ENCODE results near the gene LATS1.
A peak's percentile ranks its signal among the peaks of the same experiment; 100 is the strongest.
"Not testable (repeated sequence)": the region's sequence is repeated elsewhere in the genome, so short reads cannot be mapped to it uniquely, and the experiment has no call there.

Gene LATS1

DNA sequence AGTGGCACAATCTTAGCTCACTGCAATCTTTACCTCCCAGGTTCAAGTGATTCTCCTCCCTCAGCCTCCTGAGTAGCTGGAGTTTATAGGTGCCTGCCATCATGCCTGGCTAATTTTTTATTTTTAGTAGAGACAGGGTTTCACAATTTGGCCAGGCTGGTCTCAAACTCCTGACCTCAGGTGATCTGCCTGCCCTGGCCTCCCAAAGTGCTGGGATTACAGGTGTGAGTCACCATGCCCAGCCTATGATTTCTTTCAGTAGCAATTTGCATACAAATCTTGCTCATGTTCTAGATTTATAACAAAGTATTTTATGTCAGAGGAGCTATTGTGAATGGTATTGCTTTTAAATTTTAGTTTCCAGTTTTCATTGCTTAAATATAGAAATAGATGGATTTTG is 45.6 kb downstream of the LATS1 start:
- DNase-seq (ENCODE audit: low spot score); FAIRE-seq: not testable (repeated sequence)

DNA sequence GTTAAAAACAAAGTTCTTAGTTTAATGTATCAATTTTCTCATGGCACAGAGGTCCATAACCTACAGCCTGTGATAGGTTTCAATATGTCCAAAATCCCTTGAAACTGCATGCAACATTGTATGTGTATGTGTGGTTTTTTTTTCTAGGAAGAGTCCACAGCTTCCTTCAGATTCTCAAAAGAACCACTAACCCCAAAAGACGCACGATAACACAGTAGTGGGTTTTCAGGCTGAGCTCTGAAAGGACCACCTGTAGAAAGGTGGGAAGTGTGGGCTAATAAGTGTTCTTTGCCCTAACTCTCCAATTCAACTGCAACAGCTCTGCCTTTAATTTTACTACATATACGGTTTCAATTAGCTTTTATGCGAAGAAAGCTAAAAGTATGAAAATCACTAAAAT is 57.9 kb downstream of the LATS1 start:
- FAIRE-seq (no peak), DNase-seq (ENCODE audit: low spot score) (no peak)

DNA sequence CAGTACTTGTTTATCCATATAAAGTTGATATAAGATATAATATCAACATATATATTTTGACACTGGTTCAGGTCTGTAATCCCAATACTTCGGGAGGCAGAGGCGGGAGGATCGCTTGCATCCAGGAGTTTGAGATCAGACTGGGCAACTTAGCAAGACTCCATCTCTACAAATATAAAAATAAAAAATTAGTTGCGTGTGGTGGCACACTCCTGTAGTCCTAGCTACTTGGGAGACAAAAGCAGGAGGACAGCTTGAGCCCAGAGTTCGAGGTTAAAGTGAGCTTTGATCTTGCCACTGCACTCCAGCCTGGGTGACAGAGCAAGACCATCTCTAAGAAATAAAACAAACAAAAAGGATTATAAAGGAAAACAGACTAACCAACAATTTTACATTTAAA is 60.5 kb downstream of the LATS1 start:
- FAIRE-seq (no peak), DNase-seq (ENCODE audit: low spot score) (no peak)

DNA sequence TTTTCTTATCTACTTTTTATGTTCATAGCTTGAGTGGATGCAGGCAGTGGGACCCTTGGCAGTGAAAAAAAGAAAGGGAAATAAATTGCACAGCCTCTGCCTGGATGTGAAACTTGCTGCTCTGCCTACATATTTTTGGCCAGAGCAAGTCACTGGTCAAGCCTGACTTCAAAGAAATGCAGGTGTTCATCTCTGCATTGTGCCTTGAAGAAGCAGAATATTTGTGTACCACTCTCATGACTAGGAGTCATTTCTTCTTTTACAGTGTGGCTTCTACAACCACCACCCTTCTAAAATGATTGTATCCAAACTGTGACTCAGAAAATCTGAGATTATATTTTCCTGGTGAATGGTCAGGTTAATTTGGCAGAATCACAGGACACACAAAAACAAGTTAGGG is 66.8 kb downstream of the LATS1 start:
- FAIRE-seq: no peak
- no peak for DNase-seq (ENCODE audit: low spot score)

DNA sequence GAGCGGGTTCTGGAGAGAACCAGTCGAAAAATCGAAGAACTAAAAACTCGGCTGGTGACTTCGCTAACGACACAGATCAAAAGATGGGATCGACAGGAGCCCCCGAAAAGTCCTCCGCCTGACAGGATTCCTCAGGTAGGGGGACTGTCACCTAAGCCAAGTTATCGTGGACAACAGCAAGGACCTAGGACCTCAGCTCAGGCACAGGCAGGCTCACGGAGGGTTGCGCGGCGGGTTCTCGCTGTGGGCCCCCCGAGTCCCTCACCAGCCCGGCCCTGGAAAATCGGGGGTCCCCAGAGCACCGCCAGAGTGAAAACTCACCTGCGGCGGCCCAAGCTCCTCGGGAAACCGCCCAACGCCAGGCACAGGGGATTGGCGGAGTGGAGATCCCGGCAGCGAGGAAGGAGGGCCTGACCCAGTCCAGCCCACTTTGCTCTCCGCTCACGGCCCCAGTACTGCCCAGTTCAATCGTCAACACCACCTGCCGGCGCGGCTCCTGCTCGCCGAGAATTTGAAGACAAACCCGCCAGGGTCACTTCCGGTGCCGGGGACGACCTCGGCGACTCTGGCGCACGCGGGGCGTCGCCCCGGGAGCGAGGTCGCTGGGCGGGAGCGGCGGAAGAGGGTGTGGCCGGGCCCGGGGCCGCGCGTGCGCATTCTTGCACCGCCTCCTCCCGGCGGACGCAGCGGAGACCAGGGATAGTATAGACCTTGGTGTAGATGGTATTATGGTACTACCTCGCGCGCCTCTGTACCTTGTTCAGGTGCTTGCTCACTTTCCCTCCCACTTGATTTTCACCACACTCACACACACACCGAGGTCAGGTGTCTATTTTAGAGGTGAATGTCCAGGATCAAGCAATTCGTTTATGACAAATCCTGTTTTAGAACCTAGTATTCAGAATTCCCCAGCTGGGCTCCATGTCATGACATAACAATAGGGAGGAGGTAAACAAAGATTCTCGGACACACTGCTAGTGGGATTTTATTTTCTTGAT is 69.5 kb downstream of the LATS1 start, which contains the start of gene KATNA1:
Gene KATNA1 (minus strand): TSS at position 567 of the 998 bp plus-strand sequence. CDS start 10,167 bp downstream, outside the sequence.
- DNase-seq (ENCODE audit: low spot score) (peak; percentile 86), FAIRE-seq (no peak)

DNA sequence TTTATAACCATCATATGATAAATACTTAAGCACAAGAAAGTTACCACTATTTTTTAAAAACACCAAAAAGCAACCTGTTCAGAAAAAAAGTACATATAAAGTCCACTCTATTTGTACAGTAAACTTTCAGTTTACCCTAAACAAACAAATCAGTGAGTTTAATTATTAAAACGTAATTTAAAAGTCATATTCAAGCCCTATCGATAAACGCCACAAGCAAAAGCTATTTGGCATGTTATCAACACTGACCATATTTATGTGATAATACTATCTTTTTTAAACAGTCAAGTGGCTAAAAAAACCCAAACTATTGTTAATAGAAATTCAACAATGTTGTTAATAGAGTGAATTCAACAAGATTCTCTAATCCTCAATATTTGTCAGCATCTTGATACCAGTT is 71.3 kb downstream of the LATS1 start:
- no peak for DNase-seq (ENCODE audit: low spot score)
- no peak for FAIRE-seq

DNA sequence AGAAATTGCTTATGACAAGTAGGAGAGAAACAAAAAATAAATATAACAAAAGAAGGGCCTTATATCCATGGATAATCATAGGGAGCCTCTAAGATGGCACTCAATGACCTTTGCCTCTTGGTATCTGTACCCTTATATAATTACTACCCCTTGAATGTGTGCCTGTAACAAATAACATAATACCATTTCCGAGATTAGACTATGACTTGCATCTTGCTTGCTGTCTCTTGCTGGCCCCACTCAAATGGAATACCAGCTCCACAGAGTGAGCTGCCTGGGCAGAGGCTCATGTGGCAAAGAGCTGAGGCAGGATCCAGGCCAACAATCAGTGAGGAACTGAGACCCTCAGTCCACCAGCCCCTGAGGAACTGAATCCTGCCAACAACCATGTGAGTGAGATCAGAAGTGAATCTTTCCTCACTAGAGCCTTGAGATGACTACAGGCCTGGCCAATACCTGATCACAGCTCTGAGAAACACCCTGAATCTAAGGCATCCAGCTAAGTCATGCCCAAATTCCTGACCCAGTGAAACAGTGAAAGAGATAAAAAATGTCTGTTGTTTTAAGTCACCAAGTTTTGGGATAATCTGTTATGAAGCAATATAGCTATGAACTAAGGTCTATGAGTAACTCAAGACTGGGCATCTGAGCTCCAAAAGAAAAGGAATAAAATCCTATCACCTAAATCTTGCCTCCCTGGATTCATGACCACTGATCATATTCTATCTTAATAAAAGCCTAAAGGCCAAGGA is 74.9 kb downstream of the LATS1 start:
- FAIRE-seq (no peak), DNase-seq (ENCODE audit: low spot score) (peak; percentile 1)

DNA sequence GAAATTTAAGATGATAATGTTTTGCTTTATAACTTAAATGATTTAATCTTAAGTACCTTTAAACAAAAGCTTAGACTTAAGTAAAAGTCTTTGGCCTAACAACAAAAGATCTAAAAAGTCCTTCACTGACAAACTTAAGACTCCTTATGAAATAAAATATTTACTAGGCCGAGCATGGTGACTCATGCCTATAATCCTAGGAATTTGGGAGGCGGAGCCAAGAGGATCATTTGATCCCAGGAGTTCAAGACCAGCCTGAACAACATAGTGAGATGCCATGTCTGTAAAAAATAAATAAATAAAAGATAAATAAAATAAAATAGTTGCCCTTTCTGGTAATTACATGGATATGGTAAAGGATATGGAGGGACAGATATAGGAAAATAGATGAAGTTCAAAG is 81.8 kb downstream of the LATS1 start:
- peak; percentile 80 for FAIRE-seq
- peak; percentile 29 for DNase-seq (ENCODE audit: low spot score)

DNA sequence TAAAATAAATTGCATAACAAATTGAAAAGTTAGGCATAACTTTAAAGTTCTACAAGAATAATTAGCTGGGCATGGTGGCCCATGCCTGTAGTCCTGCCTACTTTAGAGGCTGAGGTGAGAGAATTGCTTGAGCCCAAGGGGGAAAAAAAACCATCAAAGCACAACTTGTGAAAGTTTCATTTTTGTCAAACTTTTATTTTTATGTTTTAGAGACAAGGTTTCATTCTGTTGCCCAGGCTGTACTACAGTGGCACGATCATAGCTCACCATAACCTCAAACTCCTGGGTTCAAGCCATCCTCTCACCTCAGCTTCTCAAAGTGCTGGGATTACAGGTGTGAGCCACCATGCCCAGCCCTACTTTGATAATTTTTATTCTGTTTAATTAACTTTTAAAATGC is 83.6 kb downstream of the LATS1 start:
- DNase-seq (ENCODE audit: low spot score) (no peak), FAIRE-seq (no peak)

DNA sequence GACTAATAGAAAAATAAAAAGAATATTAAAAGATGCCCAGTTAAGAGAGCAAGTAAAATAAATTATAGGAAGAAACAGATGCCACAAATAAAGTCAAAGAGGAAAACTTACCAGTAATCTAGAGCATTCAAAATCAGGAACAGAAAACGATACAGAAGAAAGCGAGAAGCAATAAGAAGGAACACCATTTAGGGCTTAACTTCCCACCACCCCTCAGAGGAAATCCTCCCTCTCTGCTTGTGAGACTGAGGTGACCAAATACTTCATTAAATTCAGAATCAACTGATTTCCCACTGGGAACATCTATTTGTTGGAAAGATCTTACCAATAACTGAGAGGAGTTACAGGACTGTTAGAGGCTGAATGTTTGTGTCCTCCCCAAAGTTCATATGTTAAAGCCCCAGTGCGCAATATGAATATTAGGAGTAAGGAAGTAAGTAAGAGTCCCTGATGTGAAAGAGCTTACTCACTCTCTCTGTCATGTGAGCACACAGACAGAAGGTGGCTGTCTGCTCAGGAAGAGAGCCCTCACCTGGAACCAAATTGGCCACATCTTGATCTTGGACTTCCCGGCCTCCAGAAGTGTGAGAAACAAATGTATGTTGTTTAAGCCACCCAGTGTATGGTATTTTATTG is 88.9 kb downstream of the LATS1 start:
- FAIRE-seq (no peak), DNase-seq (ENCODE audit: low spot score) (no peak)

DNA sequence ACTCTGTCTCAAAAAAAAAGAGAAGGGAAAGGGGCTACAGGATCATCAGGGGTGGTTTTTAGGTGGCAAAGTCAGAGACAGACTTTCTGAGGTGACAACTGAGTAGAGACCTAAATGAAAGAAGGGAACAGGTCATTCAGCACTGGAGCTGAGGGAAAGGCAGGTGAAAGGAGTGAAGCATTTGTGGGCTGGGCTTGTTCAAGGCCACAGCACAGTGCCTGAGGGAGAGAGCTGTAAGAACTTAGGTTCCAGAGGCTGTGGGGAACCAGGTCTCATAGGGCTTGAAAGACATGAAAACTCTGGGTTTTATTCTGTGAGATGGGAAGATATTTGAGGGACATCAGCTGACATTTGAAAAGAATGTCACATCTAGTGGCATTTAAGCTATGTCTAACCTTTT is 90.2 kb downstream of the LATS1 start:
- FAIRE-seq (no peak), DNase-seq (ENCODE audit: low spot score) (no peak)

DNA sequence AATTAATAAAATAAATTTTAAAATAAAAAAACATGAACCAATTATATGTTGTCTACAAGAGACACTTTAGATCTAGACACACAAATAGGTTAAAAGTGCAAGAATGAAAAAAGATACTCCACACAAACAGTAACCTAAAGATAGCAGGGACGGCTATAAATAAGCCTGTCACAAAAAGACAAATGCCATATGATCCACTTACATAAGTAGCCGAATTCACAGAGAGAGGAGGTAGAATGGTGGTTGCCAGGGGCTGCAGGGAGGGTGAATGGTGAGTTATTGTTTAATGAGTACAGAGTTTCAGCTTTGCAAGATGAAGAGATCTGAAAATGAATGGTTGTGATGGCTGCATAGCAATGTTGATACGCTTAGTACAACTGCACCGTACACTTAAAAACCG is 102.1 kb downstream of the LATS1 start:
- FAIRE-seq: no peak

DNA sequence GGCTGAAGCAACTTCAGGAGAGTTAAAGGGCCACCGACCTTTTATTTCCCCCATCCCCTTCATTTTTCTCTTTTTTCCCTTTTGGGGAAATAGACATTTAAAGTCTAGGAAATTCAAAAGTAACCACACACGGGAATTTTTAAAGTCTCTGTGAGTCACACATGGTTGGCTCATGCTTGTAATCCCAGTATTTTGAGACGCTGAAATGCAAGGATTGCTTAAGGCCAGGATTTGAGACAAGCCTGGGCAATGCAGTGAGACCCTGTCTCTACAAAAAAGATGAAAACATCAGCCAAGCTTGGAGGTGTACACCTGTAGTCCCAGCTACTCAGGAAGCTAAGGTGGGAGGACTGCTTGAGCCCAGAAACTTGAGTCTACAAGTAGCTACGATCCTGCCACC is 103.6 kb downstream of the LATS1 start:
- FAIRE-seq (no peak), DNase-seq (ENCODE audit: low spot score) (no peak)

More for the DNA sequence above, 102.1 kb downstream of the LATS1 start:
- DNase-seq (ENCODE audit: low spot score): no peak

DNA sequence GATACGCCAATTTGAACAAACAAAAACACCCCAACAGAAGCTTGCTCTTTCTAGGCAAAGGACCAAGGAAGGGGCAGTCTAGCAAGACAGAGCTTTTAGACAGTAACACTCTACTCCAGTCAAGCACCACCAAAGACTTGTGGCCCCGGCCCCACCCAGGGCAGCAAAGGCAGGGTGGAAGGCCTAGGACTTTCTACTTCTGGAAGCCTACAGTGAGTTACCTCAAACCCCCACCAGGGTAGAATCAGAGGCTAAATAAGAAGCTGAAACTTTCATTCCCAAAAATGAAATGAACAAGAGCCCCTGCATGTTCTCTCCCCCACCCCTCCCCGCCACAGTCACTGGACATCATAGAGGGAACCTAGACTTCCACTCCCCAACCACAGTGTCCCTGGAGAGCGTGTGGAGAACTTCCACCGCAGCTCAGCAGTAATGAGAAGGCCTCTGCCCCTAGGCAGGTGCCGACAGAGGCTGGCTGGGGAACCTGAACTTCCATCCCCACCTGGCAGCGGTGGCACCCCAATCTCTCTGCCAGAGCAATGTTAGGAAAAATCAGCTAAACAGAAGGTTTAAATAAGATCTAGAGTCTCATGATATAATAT is 109.4 kb downstream of the LATS1 start:
- no peak for DNase-seq (ENCODE audit: low spot score)
- no peak for FAIRE-seq

Measured in RCC 7860 (cell line).